Measurements from ENCODE around the gene THADA. TPM values are rescaled to one million over a fixed set of nuclear protein-coding genes. Genes with fewer than 3 reads are reported as not detected.

Gene THADA
- total and polyA plus RNA-seq, 4 experiments from 2014 or later = 20.3 to 44.8 (median 32.8) TPM

GRCh38 chr2:43227830-43228281 lies 368.0 kb downstream of the THADA start:
- Mint-ChIP-seq H3K27me3 (peaks cover 0 to 2% of the 10 kb centered on the region in 2 donors), H3K9me3 (peaks cover 0 to 29% (median 2%) of the 10 kb centered on the region in 8 donors), H3K4me3 (peak overlapping the region; percentile 82 to 99 (median 90)), H3K4me1 (peaks cover 16 to 34% (median 23%) of the 10 kb centered on the region in 4 donors), H3K36me3 (peaks cover 29 to 46% of the 10 kb centered on the region in 2 donors), H3K27ac (peak overlapping the region; percentile 90 to 98 (median 94))
- H3K27ac ChIP-seq (ENCODE audit: low read depth, low read length) = peak overlapping the region; percentile 90
- POLR2A ChIA-PET (ENCODE audit: partially characterized antibody) = interaction anchor here (0.6 to 46.5 kb wide), 14 partner anchors 14 to 1086 kb away, joined by 3 to 6960 read pairs (median 5); partner anchors contain the start of gene THADA
- no peaks in the 10 kb centered on the region for H3K27me3 ChIP-seq (ENCODE audit: insufficient read depth, low read length)
- peaks cover 28% of the 10 kb centered on the region for H3K36me3 ChIP-seq (ENCODE audit: insufficient read depth, low read length)
- peak overlapping the region; percentile 67 to 88 for H3K4me3 ChIP-seq (ENCODE audit: low read length in 2 of 2)
- CTCF ChIA-PET (ENCODE audit: partially characterized antibody) = interaction anchor here (1.0 to 8.8 kb wide), 12 partner anchors 8 to 368 kb away, joined by 4 to 445 read pairs (median 14); partner anchors contain the start of gene THADA
- no peaks in the 10 kb centered on the region for H3K9me3 ChIP-seq (ENCODE audit: control insufficient read depth in 1 of 2, low read length in 2 of 2)
- intact Hi-C loops (cut with micrococcal nuclease) = loop anchor here (5.0 kb wide), 3 partner anchors 369 to 769 kb away; partner anchors contain the start of genes LRPPRC and THADA
- H3K4me1 ChIP-seq (ENCODE audit: insufficient read depth, low read length) = peaks cover 26% of the 10 kb centered on the region
- no peak for DNase-seq

GRCh38 chr2:43226955-43227829 lies 368.6 kb downstream of the THADA start:
- CTCF ChIA-PET (ENCODE audit: partially characterized antibody) = interaction anchor here (0.7 to 8.8 kb wide), 10 partner anchors 9 to 369 kb away, joined by 3 to 445 read pairs (median 6); partner anchors contain the start of gene THADA
- Histone ChIP-seq H3K9me3 (ENCODE audit: control insufficient read depth in 1 of 2, low read length in 2 of 2) (no peaks in the 10 kb centered on the region), H3K27me3 (ENCODE audit: insufficient read depth, low read length) (no peaks in the 10 kb centered on the region), H3K36me3 (ENCODE audit: insufficient read depth, low read length) (peaks cover 34% of the 10 kb centered on the region), H3K4me1 (ENCODE audit: insufficient read depth, low read length) (peaks cover 26% of the 10 kb centered on the region), H3K27ac (ENCODE audit: low read depth, low read length) (peak overlapping the region; percentile 90), H3K4me3 (ENCODE audit: low read length in 2 of 2) (peak overlapping the region; percentile 67 to 88)
- peaks cover 36 to 50% of the 10 kb centered on the region in 2 donors for H3K36me3 Mint-ChIP-seq
- H3K27ac Mint-ChIP-seq = peak overlapping the region; percentile 91 to 98 (median 95)
- H3K9me3 Mint-ChIP-seq = peaks cover 0 to 31% (median 2%) of the 10 kb centered on the region in 8 donors
- peak overlapping the region; percentile 90 to 99 (median 94) for H3K4me3 Mint-ChIP-seq
- intact Hi-C loops (cut with micrococcal nuclease) = loop anchor here (5.0 kb wide), 3 partner anchors 370 to 770 kb away; partner anchors contain the start of genes LRPPRC and THADA
- peak; percentile 59 to 75 (median 64) for DNase-seq
- POLR2A ChIA-PET (ENCODE audit: partially characterized antibody) = interaction anchor here (0.6 to 46.5 kb wide), 23 partner anchors 15 to 1086 kb away, joined by 3 to 6960 read pairs (median 4); partner anchors contain the start of gene THADA
- H3K27me3 Mint-ChIP-seq = peaks cover 0 to 2% of the 10 kb centered on the region in 2 donors
- H3K4me1 Mint-ChIP-seq = peaks cover 16 to 39% (median 23%) of the 10 kb centered on the region in 4 donors

GRCh38 chr2:43226558-43226954 lies 369.3 kb downstream of the THADA start, which contains the start of gene ZFP36L2:
Gene ZFP36L2, minus strand, starts transcription at chr2:43226606. Its CDS starts 291 bp downstream, at chr2:43226315.
- Histone ChIP-seq H3K27me3 (ENCODE audit: insufficient read depth, low read length) (no peaks in the 10 kb centered on the region), H3K9me3 (ENCODE audit: control insufficient read depth in 1 of 2, low read length in 2 of 2) (no peaks in the 10 kb centered on the region), H3K4me1 (ENCODE audit: insufficient read depth, low read length) (peaks cover 26% of the 10 kb centered on the region), H3K36me3 (ENCODE audit: insufficient read depth, low read length) (peaks cover 34% of the 10 kb centered on the region), H3K27ac (ENCODE audit: low read depth, low read length) (peak within 1 kb of the TSS; percentile 90), H3K4me3 (ENCODE audit: low read length in 2 of 2) (peak within 1 kb of the TSS; percentile 76 to 88)
- Mint-ChIP-seq H3K36me3 (peaks cover 42 to 52% of the 10 kb centered on the region in 2 donors), H3K27ac (peak within 1 kb of the TSS; percentile 92 to 98 (median 95)), H3K9me3 (peaks cover 0 to 35% (median 3%) of the 10 kb centered on the region in 8 donors), H3K27me3 (peaks cover 0 to 2% of the 10 kb centered on the region in 2 donors), H3K4me3 (peak within 1 kb of the TSS; percentile 91 to 99 (median 96)), H3K4me1 (peaks cover 18 to 46% (median 26%) of the 10 kb centered on the region in 4 donors)
- ChIA-PET POLR2A (ENCODE audit: partially characterized antibody) (interaction anchor here (0.6 to 46.5 kb wide), 18 partner anchors 19 to 416 kb away, joined by 3 to 6960 read pairs (median 4); partner anchors contain the start of gene THADA), CTCF (ENCODE audit: partially characterized antibody) (interaction anchor here (0.7 to 8.8 kb wide), 7 partner anchors 8 to 258 kb away, joined by 3 to 445 read pairs (median 4); no protein-coding TSS in a partner anchor)
- DNase-seq = peak; percentile 92 to 99 (median 97)
- intact Hi-C loops (cut with micrococcal nuclease) = loop anchor here (5.0 kb wide), 3 partner anchors 371 to 771 kb away; partner anchors contain the start of genes LRPPRC and THADA

GRCh38 chr2:43225788-43226557 lies 369.9 kb downstream of the THADA start:
- Histone ChIP-seq H3K9me3 (ENCODE audit: control insufficient read depth in 1 of 2, low read length in 2 of 2) (no peaks in the 10 kb centered on the region), H3K27me3 (ENCODE audit: insufficient read depth, low read length) (no peaks in the 10 kb centered on the region), H3K36me3 (ENCODE audit: insufficient read depth, low read length) (peaks cover 34% of the 10 kb centered on the region), H3K27ac (ENCODE audit: low read depth, low read length) (peak overlapping the region; percentile 90), H3K4me3 (ENCODE audit: low read length in 2 of 2) (peak overlapping the region; percentile 76 to 84), H3K4me1 (ENCODE audit: insufficient read depth, low read length) (peaks cover 32% of the 10 kb centered on the region)
- intact Hi-C loops (cut with micrococcal nuclease) = loop anchor here (5.0 kb wide), 3 partner anchors 371 to 771 kb away; partner anchors contain the start of genes LRPPRC and THADA
- Mint-ChIP-seq H3K9me3 (peaks cover 0 to 38% (median 4%) of the 10 kb centered on the region in 8 donors), H3K36me3 (peaks cover 43 to 53% of the 10 kb centered on the region in 2 donors), H3K4me1 (peaks cover 21 to 51% (median 31%) of the 10 kb centered on the region in 4 donors), H3K27me3 (peaks cover 0 to 2% of the 10 kb centered on the region in 2 donors), H3K4me3 (peak overlapping the region; percentile 88 to 99 (median 96)), H3K27ac (peak overlapping the region; percentile 91 to 97 (median 93))
- ChIA-PET POLR2A (ENCODE audit: partially characterized antibody) (interaction anchor here (0.6 to 46.5 kb wide), 17 partner anchors 19 to 415 kb away, joined by 3 to 6960 read pairs (median 4); partner anchors contain the start of gene THADA), CTCF (ENCODE audit: partially characterized antibody) (interaction anchor here (0.7 to 14.9 kb wide), 8 partner anchors 7 to 259 kb away, joined by 3 to 445 read pairs (median 102); no protein-coding TSS in a partner anchor)
- peak in 2 of 5 donors; percentile 64 to 73 for DNase-seq

GRCh38 chr2:43225093-43225787 lies 370.6 kb downstream of the THADA start:
- Histone ChIP-seq H3K4me1 (ENCODE audit: insufficient read depth, low read length) (peaks cover 39% of the 10 kb centered on the region), H3K27me3 (ENCODE audit: insufficient read depth, low read length) (no peaks in the 10 kb centered on the region), H3K4me3 (ENCODE audit: low read length in 2 of 2) (peak overlapping the region; percentile 76 to 84), H3K36me3 (ENCODE audit: insufficient read depth, low read length) (peaks cover 34% of the 10 kb centered on the region), H3K27ac (ENCODE audit: low read depth, low read length) (peak overlapping the region; percentile 90), H3K9me3 (ENCODE audit: control insufficient read depth in 1 of 2, low read length in 2 of 2) (no peaks in the 10 kb centered on the region)
- Mint-ChIP-seq H3K36me3 (peaks cover 45 to 55% of the 10 kb centered on the region in 2 donors), H3K4me1 (peaks cover 23 to 52% (median 36%) of the 10 kb centered on the region in 4 donors), H3K27ac (peak overlapping the region; percentile 91 to 97 (median 93)), H3K4me3 (peak overlapping the region; percentile 88 to 99 (median 98)), H3K9me3 (peaks cover 0 to 38% (median 4%) of the 10 kb centered on the region in 8 donors), H3K27me3 (peaks cover 0 to 6% of the 10 kb centered on the region in 2 donors)
- peak; percentile 66 to 76 (median 72) for DNase-seq
- ChIA-PET POLR2A (ENCODE audit: partially characterized antibody) (interaction anchor here (0.6 to 46.5 kb wide), 9 partner anchors 19 to 415 kb away, joined by 3 to 6960 read pairs (median 4); no protein-coding TSS in a partner anchor), CTCF (ENCODE audit: partially characterized antibody) (interaction anchor here (1.0 to 14.9 kb wide), 4 partner anchors 53 to 94 kb away, joined by 3 to 319 read pairs (median 130); no protein-coding TSS in a partner anchor)
- intact Hi-C loops (cut with micrococcal nuclease) = loop anchor here (5.0 kb wide), 3 partner anchors 372 to 772 kb away; partner anchors contain the start of genes LRPPRC and THADA
